BLaER1 (cell line): ENCODE data around the gene BRPF1.

Experiments
- H3K27ac ChIP-seq: shearing (Covaris generic); formaldehyde crosslinking; 2 replicates; pipeline ENCODE4 v1.8.1; 2022
- H3K27me3 ChIP-seq: shearing (Covaris generic); formaldehyde crosslinking; 2 replicates; pipeline ENCODE4 v1.8.1; 2022
- H3K36me3 ChIP-seq: shearing (Covaris generic); formaldehyde crosslinking; 2 replicates; pipeline ENCODE4 v1.8.1; 2022
- H3K4me1 ChIP-seq: shearing (Covaris generic); formaldehyde crosslinking; 2 replicates; pipeline ENCODE4 v1.8.1; 2022
- H3K4me2 ChIP-seq: shearing (Covaris generic); formaldehyde crosslinking; 2 replicates; pipeline ENCODE4 v1.8.1; 2022
- H3K4me3 ChIP-seq: shearing (Covaris generic); formaldehyde crosslinking; 2 replicates; pipeline ENCODE4 v1.8.1; 2022
- H3K9ac ChIP-seq: shearing (Covaris generic); formaldehyde crosslinking; 2 replicates; pipeline ENCODE4 v1.8.1; 2022
- H3K9me3 ChIP-seq: shearing (Covaris generic); formaldehyde crosslinking; 2 replicates; pipeline ENCODE4 v1.8.1; 2022
- H4K20me1 ChIP-seq: shearing (Covaris generic); formaldehyde crosslinking; 2 replicates; pipeline ENCODE4 v1.8.1; 2022
- Cebpa-rat ChIP-seq: shearing (Covaris generic); IDR thresholded peaks from 2 replicates; pipeline ENCODE4 v1.8.1; 2022

BRPF1 gene

DNA sequence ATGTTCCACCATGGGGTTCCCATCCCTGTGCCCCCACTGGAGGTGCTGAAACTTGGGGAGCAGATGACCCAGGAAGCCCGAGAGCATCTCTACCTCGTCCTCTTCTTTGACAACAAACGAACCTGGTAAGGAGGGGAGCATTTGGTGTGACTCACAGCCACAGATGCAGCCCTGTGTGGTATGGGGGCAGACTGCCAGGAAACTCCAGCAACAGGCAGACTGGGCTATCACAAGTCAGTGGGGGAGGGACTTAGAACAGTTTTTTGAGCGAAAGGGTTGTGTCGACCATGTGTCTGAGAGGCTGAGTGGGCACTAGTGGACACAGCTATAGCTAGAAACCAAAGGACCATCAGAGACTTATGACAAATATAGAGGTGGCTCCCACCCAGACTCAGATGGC, 14.8 kb downstream of the BRPF1 start:
- Histone ChIP-seq H3K36me3 (peaks cover 77% of the 10 kb centered on the region), H3K4me2 (peak overlapping the region; percentile 62), H3K27me3 (no peaks in the 10 kb centered on the region), H3K9me3 (no peaks in the 10 kb centered on the region), H3K4me1 (peaks cover 57% of the 10 kb centered on the region), H3K27ac (peak overlapping the region; percentile 8; the same call in 1 of the 2 replicates), H4K20me1 (peaks cover 77% of the 10 kb centered on the region), H3K4me3 (no peak overlapping the region), H3K9ac (peak overlapping the region; percentile 38; the same call in 1 of the 2 replicates)
- TF ChIP-seq Cebpa-rat: no peak

DNA sequence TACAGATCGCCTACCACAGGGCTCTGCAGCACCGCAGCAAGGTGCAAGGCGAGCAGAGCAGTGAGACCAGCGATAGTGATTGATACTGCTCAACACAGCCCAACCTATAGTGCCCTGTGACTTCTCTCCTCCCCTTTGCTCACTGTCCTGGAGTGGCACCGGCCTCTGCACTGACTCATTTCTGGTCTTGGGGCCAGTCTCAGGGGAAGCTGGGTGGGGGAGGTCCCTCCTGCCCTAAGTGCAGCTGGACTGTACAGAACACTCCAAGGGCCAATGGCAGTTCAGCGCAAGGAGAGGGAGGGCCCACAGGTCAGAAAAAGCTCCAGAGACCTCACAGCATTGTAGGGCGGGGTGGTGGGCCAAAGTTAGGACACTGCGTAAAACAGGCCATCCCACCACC, 15.7 kb downstream of the BRPF1 start:
- TF ChIP-seq Cebpa-rat: no peak
- H3K4me3 ChIP-seq: no peak overlapping the region
- peak overlapping the region; percentile 38; the same call in 1 of the 2 replicates for H3K9ac ChIP-seq
- H3K9me3 ChIP-seq: no peaks in the 10 kb centered on the region
- peaks cover 76% of the 10 kb centered on the region for H3K36me3 ChIP-seq
- H3K27ac ChIP-seq: no peak overlapping the region
- H4K20me1 ChIP-seq: peaks cover 68% of the 10 kb centered on the region
- peak overlapping the region; percentile 62 for H3K4me2 ChIP-seq
- no peaks in the 10 kb centered on the region for H3K27me3 ChIP-seq
- peaks cover 66% of the 10 kb centered on the region for H3K4me1 ChIP-seq

DNA sequence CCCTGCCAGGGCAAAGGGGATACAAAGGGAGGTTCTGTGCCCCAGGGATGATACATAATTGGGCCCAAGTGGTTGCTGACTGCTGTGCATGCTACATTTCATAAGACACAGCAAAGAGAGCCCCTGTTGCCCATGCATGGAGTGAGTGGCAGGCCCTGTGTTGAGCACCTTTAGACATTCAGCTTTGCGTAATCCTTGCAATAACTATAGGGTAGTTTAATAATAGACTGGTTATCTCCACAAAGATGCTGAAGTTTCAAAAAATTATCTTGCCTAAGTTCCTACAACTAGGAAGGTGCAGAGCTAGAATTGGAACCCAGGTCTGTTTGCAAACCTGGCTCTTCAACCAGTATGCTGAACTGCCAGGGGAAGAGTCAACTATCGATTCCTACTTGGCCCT, 16.5 kb downstream of the BRPF1 start:
- no peak overlapping the region for H3K27ac ChIP-seq
- peaks cover 74% of the 10 kb centered on the region for H3K36me3 ChIP-seq
- H3K9me3 ChIP-seq: no peaks in the 10 kb centered on the region
- no peaks in the 10 kb centered on the region for H3K27me3 ChIP-seq
- no peak overlapping the region for H3K4me2 ChIP-seq
- peaks cover 60% of the 10 kb centered on the region for H4K20me1 ChIP-seq
- no peak overlapping the region for H3K4me3 ChIP-seq
- no peak for TF ChIP-seq Cebpa-rat
- H3K9ac ChIP-seq: no peak overlapping the region
- peaks cover 74% of the 10 kb centered on the region for H3K4me1 ChIP-seq

DNA sequence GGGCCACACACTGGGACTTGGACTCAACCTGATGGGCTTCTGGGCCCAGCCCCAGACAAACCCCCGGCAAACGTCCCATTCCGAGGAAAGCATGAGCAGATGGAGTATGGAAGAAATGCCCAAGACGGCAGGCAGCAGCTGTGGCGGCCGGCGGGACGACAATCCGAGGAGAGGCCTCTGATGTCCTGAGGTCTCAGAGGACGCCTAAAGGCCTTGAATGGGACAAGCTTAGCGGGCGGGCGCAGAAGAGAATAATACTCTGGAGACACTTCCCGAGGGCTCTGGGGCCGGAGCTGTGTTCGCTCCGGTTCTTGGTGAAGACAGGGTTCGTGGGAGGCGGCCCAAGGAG, 17.7 kb downstream of the BRPF1 start:
- peaks cover 62% of the 10 kb centered on the region for H3K36me3 ChIP-seq

DNA sequence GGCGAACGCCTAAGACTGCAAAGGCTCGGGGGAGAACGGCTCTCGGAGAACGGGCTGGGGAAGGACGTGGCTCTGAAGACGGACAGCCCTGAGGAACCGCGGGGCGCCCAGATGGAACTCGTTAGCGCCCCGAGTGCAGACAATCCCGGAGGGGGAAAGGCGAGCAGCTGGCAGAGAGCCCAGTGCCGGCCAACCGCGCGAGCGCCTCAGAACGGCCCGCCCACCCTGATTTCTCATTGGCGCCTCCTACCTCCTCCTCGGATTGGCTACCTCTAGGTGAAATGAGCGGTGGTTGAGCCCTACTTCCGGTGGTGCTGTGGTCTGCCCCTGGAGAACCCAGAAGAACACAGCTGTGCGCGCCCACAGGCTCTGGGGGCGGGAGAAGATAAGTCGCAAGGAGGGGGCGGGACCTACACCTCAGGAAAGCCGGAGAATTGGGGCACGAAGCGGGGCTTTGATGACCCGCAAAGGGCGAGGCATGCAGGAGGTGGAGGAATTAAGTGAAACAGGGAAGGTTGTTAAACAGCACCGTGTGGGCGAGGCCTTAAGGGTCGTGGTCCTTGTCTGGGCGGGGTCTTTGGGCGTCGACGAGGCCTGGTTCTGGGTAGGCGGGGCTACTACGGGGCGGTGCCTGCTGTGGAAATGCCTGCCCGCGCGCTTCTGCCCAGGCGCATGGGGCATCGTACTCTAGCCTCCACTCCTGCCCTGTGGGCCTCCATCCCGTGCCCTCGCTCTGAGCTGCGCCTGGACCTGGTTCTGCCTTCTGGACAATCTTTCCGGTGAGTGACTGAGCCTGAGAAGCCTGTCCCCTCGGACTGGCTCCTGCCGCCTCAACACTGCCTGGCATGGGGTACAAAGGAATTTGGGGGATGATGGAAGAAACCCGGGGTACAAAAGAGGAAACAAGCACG, 18.4 kb downstream of the BRPF1 start, which contains the start of gene OGG1:
OGG1 (plus strand) TSS at position 308 of the 911 bp plus-strand sequence; CDS start at position 643, 335 bp downstream.
- peak within 1 kb of the TSS; percentile 76 for H3K9ac ChIP-seq
- peak within 1 kb of the TSS; percentile 77 for H3K27ac ChIP-seq
- H3K4me1 ChIP-seq: peaks cover 84% of the 10 kb centered on the region
- peaks cover 43% of the 10 kb centered on the region for H4K20me1 ChIP-seq
- peak within 1 kb of the TSS; percentile 99 for H3K4me2 ChIP-seq
- H3K9me3 ChIP-seq: no peaks in the 10 kb centered on the region
- H3K36me3 ChIP-seq: peaks cover 56% of the 10 kb centered on the region
- H3K27me3 ChIP-seq: no peaks in the 10 kb centered on the region
- TF ChIP-seq Cebpa-rat: no peak
- peak within 1 kb of the TSS; percentile 71 for H3K4me3 ChIP-seq

More for the DNA sequence above, 17.7 kb downstream of the BRPF1 start:
- Histone ChIP-seq H3K27ac (peak overlapping the region; percentile 77), H3K9me3 (no peaks in the 10 kb centered on the region), H3K9ac (peak overlapping the region; percentile 75), H4K20me1 (peaks cover 48% of the 10 kb centered on the region), H3K27me3 (no peaks in the 10 kb centered on the region), H3K4me1 (peaks cover 79% of the 10 kb centered on the region), H3K4me3 (peak overlapping the region; percentile 71), H3K4me2 (peak overlapping the region; percentile 99)
- no peak for TF ChIP-seq Cebpa-rat

DNA sequence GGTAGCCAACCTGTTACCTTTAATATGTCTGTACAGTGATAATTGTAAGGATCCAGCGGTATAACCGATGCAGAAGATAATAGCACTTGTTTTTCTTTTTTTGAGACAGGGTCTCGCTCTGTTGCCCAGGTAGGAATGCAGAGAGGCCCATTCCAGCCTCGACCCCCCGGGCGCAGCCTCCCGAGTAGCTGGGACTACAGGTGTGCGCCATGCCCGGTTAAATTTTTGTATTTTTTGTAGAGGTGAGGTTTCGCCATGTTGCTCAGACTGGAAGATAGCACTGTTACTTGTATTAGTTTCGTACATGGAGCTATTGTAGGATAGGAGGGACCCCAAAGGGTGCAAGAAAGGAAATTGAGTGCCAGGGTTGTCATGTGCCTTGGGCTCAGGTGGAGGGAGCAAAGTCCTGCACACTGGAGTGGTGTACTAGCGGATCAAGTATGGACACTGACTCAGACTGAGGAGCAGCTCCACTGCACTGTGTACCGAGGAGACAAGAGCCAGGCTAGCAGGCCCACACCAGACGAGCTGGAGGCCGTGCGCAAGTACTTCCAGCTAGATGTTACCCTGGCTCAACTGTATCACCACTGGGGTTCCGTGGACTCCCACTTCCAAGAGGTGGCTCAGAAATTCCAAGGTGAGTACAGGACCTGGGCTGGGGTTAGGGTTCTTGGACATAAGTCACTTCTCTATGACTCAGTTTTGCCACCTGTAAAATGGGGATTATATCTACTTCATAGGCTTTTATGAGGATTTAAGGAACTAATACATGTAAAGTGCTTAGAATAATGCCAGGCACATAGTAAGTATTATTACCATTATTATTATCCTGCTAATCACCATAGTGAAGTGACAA, 19.2 kb downstream of the BRPF1 start:
- H3K4me2 ChIP-seq: peak overlapping the region; percentile 99
- H3K27ac ChIP-seq: peak overlapping the region; percentile 77
- no peak for TF ChIP-seq Cebpa-rat
- no peaks in the 10 kb centered on the region for H3K9me3 ChIP-seq
- peaks cover 82% of the 10 kb centered on the region for H3K4me1 ChIP-seq
- peak overlapping the region; percentile 76 for H3K9ac ChIP-seq
- peaks cover 34% of the 10 kb centered on the region for H4K20me1 ChIP-seq
- H3K36me3 ChIP-seq: peaks cover 49% of the 10 kb centered on the region
- H3K27me3 ChIP-seq: no peaks in the 10 kb centered on the region
- H3K4me3 ChIP-seq: peak overlapping the region; percentile 71

DNA sequence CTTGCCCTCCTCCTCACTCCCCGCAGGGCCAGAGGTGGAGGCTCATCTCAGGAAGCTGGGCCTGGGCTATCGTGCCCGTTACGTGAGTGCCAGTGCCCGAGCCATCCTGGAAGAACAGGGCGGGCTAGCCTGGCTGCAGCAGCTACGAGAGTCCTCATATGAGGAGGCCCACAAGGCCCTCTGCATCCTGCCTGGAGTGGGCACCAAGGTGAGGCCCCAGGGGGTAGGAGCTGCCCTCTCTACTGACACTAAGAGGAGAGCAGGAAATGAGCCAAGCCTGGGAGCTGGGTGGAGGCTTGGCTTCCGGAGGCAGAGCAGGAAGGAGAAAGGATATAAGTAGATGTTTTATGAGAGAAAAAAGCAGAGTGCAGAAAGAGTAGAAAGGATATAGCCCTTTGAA, 23.1 kb downstream of the BRPF1 start:
- no peaks in the 10 kb centered on the region for H3K27me3 ChIP-seq
- H3K4me3 ChIP-seq: no peak overlapping the region
- TF ChIP-seq Cebpa-rat: no peak
- H3K27ac ChIP-seq: peak overlapping the region; percentile 49
- no peaks in the 10 kb centered on the region for H3K9me3 ChIP-seq
- peak overlapping the region; percentile 63 for H3K4me2 ChIP-seq
- H4K20me1 ChIP-seq: no peaks in the 10 kb centered on the region
- no peak overlapping the region; the same call in 1 of the 2 replicates for H3K9ac ChIP-seq
- H3K36me3 ChIP-seq: peaks cover 52% of the 10 kb centered on the region
- peaks cover 48% of the 10 kb centered on the region for H3K4me1 ChIP-seq

DNA sequence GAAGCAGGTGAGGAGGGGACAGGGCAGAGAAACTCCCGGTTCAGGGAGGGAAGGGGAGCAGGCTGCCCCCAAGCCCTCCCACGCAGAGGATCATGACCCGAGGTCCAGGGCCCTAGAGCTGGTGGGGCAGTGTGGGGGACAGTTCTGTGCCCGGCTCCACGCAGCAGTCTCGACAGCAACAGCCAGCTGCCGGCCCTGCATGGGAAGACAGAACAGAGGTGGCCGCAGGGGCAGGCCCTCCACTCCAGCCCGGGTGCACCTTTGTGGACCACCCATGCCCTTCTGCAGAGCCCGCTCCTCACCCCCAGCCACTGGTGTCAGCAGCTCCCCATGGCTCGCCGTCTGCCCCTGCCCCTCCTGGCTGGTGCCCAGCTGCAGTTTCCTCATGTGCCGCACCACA, 25.9 kb downstream of the BRPF1 start:
- peaks cover 25% of the 10 kb centered on the region for H3K4me1 ChIP-seq
- no peaks in the 10 kb centered on the region for H3K27me3 ChIP-seq
- H3K36me3 ChIP-seq: peaks cover 48% of the 10 kb centered on the region
- no peak overlapping the region for H3K4me2 ChIP-seq
- no peaks in the 10 kb centered on the region for H4K20me1 ChIP-seq
- H3K4me3 ChIP-seq: no peak overlapping the region
- H3K9ac ChIP-seq: no peak overlapping the region
- no peak overlapping the region for H3K27ac ChIP-seq
- no peak for TF ChIP-seq Cebpa-rat
- H3K9me3 ChIP-seq: no peaks in the 10 kb centered on the region

DNA sequence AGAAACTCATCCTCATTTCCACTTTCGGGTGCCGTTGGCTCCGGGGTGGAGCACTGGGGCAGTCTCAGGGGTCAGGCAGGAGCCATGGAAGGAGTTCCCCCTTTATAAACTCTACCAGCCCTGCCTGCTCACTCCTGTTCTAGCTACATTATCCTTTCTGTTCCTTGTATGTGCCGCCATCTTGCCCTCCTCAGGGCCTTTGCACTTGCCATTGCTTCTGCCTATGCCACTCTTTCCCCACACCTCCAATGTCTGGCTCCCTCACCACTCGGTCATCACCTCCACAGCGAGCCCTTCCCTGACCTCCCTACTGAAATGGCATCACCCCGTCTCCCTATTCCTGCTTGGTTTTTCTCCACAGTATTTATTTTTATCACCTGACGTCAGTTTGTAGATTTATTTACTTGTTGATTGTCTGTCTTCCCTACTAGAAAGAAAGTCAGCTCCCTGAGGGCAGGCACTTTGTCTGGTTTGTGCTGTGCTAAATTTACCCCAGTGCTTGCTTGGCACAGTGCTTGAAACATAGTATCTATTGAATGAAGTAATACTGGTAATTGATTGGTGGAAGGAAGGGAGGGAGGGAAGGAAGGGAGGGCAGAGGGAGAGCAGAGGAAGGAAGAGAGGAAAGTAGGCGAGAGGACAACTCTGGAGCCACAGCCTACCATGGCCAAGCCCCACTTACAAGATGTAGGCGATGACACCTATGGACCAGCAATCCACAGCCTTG, 29.4 kb downstream of the BRPF1 start:
- no peak overlapping the region for H3K4me3 ChIP-seq
- H3K27me3 ChIP-seq: no peaks in the 10 kb centered on the region
- no peaks in the 10 kb centered on the region for H4K20me1 ChIP-seq
- TF ChIP-seq Cebpa-rat: no peak
- H3K4me2 ChIP-seq: no peak overlapping the region
- peaks cover 38% of the 10 kb centered on the region for H3K36me3 ChIP-seq
- H3K9me3 ChIP-seq: no peaks in the 10 kb centered on the region
- no peak overlapping the region for H3K27ac ChIP-seq
- H3K9ac ChIP-seq: no peak overlapping the region
- H3K4me1 ChIP-seq: no peaks in the 10 kb centered on the region
